Thymus (tissue), 11 donors: Measurements from ENCODE around the gene HSD17B2. TPM values are rescaled to one million over a fixed set of nuclear protein-coding genes. Genes with fewer than 3 reads are reported as not detected.
A peak's percentile ranks its signal among the peaks of the same experiment; 100 is the strongest.

Source experiments
- DNase-seq, 9 donors: peaks; one replicate each; pipeline ENCODE4 v3.0.0-alpha.2; 2013; ENCODE audit warnings: low spot score in 9 of 9, low read depth in 6 of 9, missing footprints in 1 of 9
- H3K27ac ChIP-seq, 2 donors: one replicate each; pipeline ENCODE4 v1.5.1; 2013; ENCODE audit warnings: control low read depth in 1 of 2, low read depth in 1 of 2, low read length in 1 of 2, mild to moderate bottlenecking in 1 of 2, moderate library complexity in 1 of 2
- H3K27me3 ChIP-seq, 2 donors: one replicate each; pipeline ENCODE4 v1.5.1; 2013; ENCODE audit warnings: low read length in 1 of 2; ENCODE audit not compliant: control insufficient read depth in 2 of 2, insufficient read depth in 1 of 2
- H3K36me3 ChIP-seq, 2 donors: one replicate each; pipeline ENCODE4 v1.5.1; 2013; ENCODE audit warnings: low read length in 1 of 2, mild to moderate bottlenecking in 1 of 2, moderate library complexity in 1 of 2; ENCODE audit not compliant: control insufficient read depth in 2 of 2, insufficient read depth in 2 of 2
- H3K4me1 ChIP-seq, 2 donors: one replicate each; pipeline ENCODE4 v1.5.1; 2013; ENCODE audit warnings: low read length in 2 of 2; ENCODE audit not compliant: control insufficient read depth in 2 of 2, insufficient read depth in 2 of 2
- H3K4me3 ChIP-seq, 2 donors: one replicate each; pipeline ENCODE4 v1.5.1; 2013; ENCODE audit warnings: low read length in 2 of 2, control low read depth in 1 of 2, mild to moderate bottlenecking in 1 of 2
- H3K9me3 ChIP-seq, 2 donors: one replicate each; pipeline ENCODE4 v1.5.1; 2013; ENCODE audit warnings: low read length in 1 of 2, mild to moderate bottlenecking in 1 of 2; ENCODE audit not compliant: control insufficient read depth in 2 of 2, insufficient read depth in 1 of 2
- WGBS: extraction: QIAGEN DNeasy Blood & Tissue Kit; methylation state at CpG from one replicate; pipeline ENCODE4 v1.1.7; 2013; 5-methylcytosine and 5-hydroxymethylcytosine counted together
- polyA plus RNA-seq: library from polyadenylated mRNA; stranded (reverse); fragments of 200-250 nt; gene quantifications from one replicate; pipeline ENCODE4 v1.2.3, GENCODE V29; 2013
- total RNA-seq: library from RNA; stranded (reverse); fragments of 120-200 nt; gene quantifications from one replicate; pipeline ENCODE4 v1.2.4, GENCODE V29; 2013
- donor health status: healthy.

The HSD17B2 gene
- total and polyA plus RNA-seq, 2 donors = 0.19 to 2.9 TPM

DNA sequence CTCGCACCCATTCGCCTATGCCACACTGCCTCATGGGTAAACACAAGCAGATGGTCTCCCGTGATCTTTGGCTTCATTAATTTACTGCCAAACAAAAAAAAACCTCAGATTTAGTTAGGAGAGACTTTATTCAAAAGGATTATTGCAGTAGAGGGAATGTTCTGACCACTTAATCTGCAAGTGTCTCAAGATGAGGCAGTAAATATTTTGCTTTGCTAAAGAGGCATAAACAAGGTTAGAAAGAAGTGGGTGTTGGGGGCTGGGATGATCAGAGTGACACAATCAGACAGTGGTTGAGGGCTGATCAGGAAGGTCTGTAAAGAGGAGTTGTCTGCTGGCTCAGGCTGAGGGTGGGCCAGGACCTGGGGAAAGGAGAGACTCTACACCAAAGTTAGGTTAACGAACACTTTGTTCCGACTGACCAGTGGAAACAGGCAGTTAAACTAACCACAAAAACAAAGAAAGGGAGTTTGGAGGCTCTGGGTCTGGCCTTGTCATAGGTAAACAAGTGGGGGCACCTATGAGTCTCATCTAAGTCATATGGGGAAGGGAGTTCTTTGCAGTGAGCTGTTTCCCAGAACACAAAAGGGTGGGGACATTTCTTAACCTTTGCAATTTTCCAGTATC, 28.5 kb downstream of the HSD17B2 start:
- no peak for DNase-seq
- H3K27me3 ChIP-seq = no peaks in the 10 kb centered on the region
- no peak overlapping the region for H3K27ac ChIP-seq
- no peaks in the 10 kb centered on the region for H3K9me3 ChIP-seq
- H3K36me3 ChIP-seq = no peaks in the 10 kb centered on the region
- no peak overlapping the region for H3K4me3 ChIP-seq
- WGBS = 80% methylated on average over 5 of the region's 5 CpGs
- no peaks in the 10 kb centered on the region for H3K4me1 ChIP-seq

DNA sequence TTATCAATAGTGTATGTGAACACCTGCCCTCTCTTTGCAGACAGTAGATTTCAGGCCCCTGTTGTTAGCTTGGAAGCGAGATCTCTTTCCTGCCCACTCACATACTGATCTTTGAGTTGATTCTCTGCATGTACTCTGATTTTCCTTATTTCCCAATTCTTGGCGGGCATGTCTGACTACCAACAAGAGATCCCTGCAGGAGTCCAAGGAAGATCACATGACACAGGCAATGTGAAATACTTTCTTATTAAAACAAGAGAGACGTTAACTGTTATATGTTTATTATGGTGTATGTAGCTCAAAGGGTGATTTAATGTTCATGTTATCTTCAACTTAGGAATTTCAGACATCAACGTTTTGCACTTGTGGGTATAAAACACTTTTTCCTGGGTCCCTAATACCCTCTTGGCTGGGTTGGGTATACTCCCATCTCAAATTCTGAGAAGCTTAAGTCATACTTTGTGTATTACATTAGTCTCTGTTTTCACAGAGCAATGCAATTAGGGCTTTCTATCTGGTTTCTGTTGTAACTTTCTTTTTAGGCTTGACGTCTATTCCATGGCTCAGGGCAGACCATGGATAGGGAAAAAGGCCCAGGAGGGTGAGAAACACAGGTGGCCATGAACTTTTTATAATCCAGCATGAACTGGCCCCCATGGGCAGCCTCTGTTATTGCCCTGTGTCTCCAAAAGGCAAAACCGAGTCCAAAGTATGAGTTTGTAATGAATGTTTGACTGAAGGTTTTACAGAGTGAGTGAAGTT, 32.2 kb downstream of the HSD17B2 start:
- Histone ChIP-seq H3K4me1 (no peaks in the 10 kb centered on the region), H3K9me3 (no peaks in the 10 kb centered on the region), H3K27ac (no peak overlapping the region), H3K36me3 (no peaks in the 10 kb centered on the region), H3K4me3 (no peak overlapping the region), H3K27me3 (no peaks in the 10 kb centered on the region)
- WGBS = 93% methylated on average over 6 of the region's 6 CpGs
- no peak for DNase-seq

GRCh38 chr16:82067804-82068325, 32.8 kb downstream of the HSD17B2 start:
- H3K9me3 ChIP-seq = no peaks in the 10 kb centered on the region
- no peak overlapping the region for H3K4me3 ChIP-seq
- no peak overlapping the region for H3K27ac ChIP-seq
- H3K36me3 ChIP-seq = no peaks in the 10 kb centered on the region
- H3K27me3 ChIP-seq = no peaks in the 10 kb centered on the region
- DNase-seq = no peak
- no peaks in the 10 kb centered on the region for H3K4me1 ChIP-seq
- WGBS = 95% methylated on average over 10 of the region's 10 CpGs

- H3K27me3 ChIP-seq = no peaks in the 10 kb centered on the region
- H3K27ac ChIP-seq = no peak overlapping the region
- H3K4me1 ChIP-seq = no peaks in the 10 kb centered on the region
- H3K4me3 ChIP-seq = no peak overlapping the region
- 85% methylated on average over 4 of the region's 4 CpGs for WGBS
- DNase-seq = no peak
- no peaks in the 10 kb centered on the region for H3K36me3 ChIP-seq
- H3K9me3 ChIP-seq = no peaks in the 10 kb centered on the region
Observed at GRCh38 chr16:82070656-82071369, 35.8 kb downstream of the HSD17B2 start.

GRCh38 chr16:82071421-82071820, 36.4 kb downstream of the HSD17B2 start:
- H3K36me3 ChIP-seq = no peaks in the 10 kb centered on the region
- H3K27ac ChIP-seq = no peak overlapping the region
- DNase-seq = no peak
- 88% methylated on average over 4 of the region's 4 CpGs for WGBS
- no peaks in the 10 kb centered on the region for H3K4me1 ChIP-seq
- no peaks in the 10 kb centered on the region for H3K9me3 ChIP-seq
- no peaks in the 10 kb centered on the region for H3K27me3 ChIP-seq
- no peak overlapping the region for H3K4me3 ChIP-seq

- no peaks in the 10 kb centered on the region for H3K9me3 ChIP-seq
- no peaks in the 10 kb centered on the region for H3K36me3 ChIP-seq
- no peaks in the 10 kb centered on the region for H3K27me3 ChIP-seq
- WGBS = 85% methylated on average over 1 of the region's 1 CpG
- no peak for DNase-seq
- H3K27ac ChIP-seq = peak overlapping the region in 1 of 2 donors; percentile 36
- H3K4me1 ChIP-seq = no peaks in the 10 kb centered on the region
- H3K4me3 ChIP-seq = no peak overlapping the region
Observed at GRCh38 chr16:82072313-82072712, 37.3 kb downstream of the HSD17B2 start.

DNA sequence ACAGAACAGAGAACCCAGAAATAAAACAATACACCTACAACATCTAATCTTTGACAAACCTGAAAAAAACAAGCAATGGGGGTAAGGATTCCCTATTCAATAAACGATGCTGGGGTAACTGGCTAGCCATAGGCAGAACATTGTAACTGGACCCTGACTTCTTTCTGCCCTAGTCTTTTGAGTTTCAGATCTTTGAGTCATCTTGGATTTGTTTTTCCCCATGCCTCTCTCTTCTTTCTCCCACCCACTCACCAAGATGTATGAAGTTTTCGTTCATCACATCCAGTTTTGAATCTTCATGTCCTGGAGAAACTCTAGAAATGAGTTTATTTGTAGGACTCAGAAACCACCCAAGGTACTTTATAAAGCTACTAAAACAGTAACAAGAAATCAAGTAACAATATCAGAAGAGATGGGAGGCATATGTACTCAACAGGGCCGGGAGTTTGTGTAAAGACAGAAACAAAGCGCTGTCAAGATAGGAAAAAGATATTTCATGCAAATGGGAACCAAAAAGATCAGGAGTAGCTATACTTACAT, 39.0 kb downstream of the HSD17B2 start:
- H3K27me3 ChIP-seq = no peaks in the 10 kb centered on the region
- no peak overlapping the region for H3K4me3 ChIP-seq
- H3K27ac ChIP-seq = no peak overlapping the region
- H3K9me3 ChIP-seq = no peaks in the 10 kb centered on the region
- no peak for DNase-seq
- H3K4me1 ChIP-seq = no peaks in the 10 kb centered on the region
- WGBS = 94% methylated on average over 4 of the region's 4 CpGs
- no peaks in the 10 kb centered on the region for H3K36me3 ChIP-seq

GRCh38 chr16:82078125-82078524, 43.1 kb downstream of the HSD17B2 start:
- Histone ChIP-seq H3K36me3 (no peaks in the 10 kb centered on the region), H3K4me1 (no peaks in the 10 kb centered on the region), H3K27ac (no peak overlapping the region), H3K9me3 (no peaks in the 10 kb centered on the region), H3K27me3 (no peaks in the 10 kb centered on the region), H3K4me3 (no peak overlapping the region)
- DNase-seq = no peak
- WGBS = 97% methylated on average over 1 of the region's 1 CpG

- Histone ChIP-seq H3K36me3 (no peaks in the 10 kb centered on the region), H3K4me1 (no peaks in the 10 kb centered on the region), H3K4me3 (no peak overlapping the region), H3K27ac (no peak overlapping the region), H3K9me3 (no peaks in the 10 kb centered on the region), H3K27me3 (no peaks in the 10 kb centered on the region)
- DNase-seq = no peak
- 85% methylated on average over 3 of the region's 3 CpGs for WGBS
Observed at GRCh38 chr16:82079892-82080291, 44.8 kb downstream of the HSD17B2 start.
